Gastrocnemius medialis (tissue), 4 donors: ENCODE data around the gene CAPZB. TPM values are rescaled to one million over a fixed set of nuclear protein-coding genes. Genes with fewer than 3 reads are reported as not detected.

ENCODE experiments used
- ATAC-seq, 2 donors: fragments of 150-250 bp; one replicate each; pipeline ENCODE4 v1.9.1; 2016
- DNase-seq, 2 donors: peaks; one replicate each; pipeline ENCODE4 v3.0.0-alpha.2; 2019
- H3K27ac ChIP-seq, 4 donors: fragments of 200-600 bp; sonication (generic); 1 replicate in 1 of 4; 2 replicates in 3 of 4; pipeline ENCODE4 v1.5.1; 2016 to 2018; ENCODE audit warnings: mild to moderate bottlenecking in 2 of 4, moderate library complexity in 1 of 4
- H3K27me3 ChIP-seq, 3 donors: fragments of 200-600 bp; sonication (generic) in 2 of 3; 1 replicate in 1 of 3; 2 replicates in 2 of 3; pipeline versions ENCODE4 v1.5.1 to v1.6.0; 2016 to 2019; ENCODE audit warnings: mild to moderate bottlenecking in 1 of 3, moderate library complexity in 1 of 3
- H3K36me3 ChIP-seq, 2 donors: fragments of 200-600 bp; sonication (generic) in 1 of 2; one replicate each; pipeline ENCODE4 v1.5.1; 2017 to 2018
- H3K4me1 ChIP-seq, 2 donors: fragments of 200-600 bp; sonication (generic) in 1 of 2; one replicate each; pipeline ENCODE4 v1.5.1; 2016 to 2017; ENCODE audit warnings: mild to moderate bottlenecking in 2 of 2
- H3K4me3 ChIP-seq, 4 donors: fragments of 200-600 bp; sonication (generic) in 3 of 4; 1 replicate in 1 of 4; 2 replicates in 3 of 4; pipeline ENCODE4 v1.5.1; 2016 to 2019; ENCODE audit warnings: mild to moderate bottlenecking in 2 of 4
- H3K9me3 ChIP-seq, 3 donors: fragments of 200-600 bp; sonication (generic) in 2 of 3; 1 replicate in 1 of 3; 2 replicates in 2 of 3; pipeline ENCODE4 v1.5.1; 2016 to 2019
- POLR2A ChIP-seq, 2 donors: fragments of 450-650 bp; IDR thresholded peaks; one replicate each; pipeline ENCODE4 v1.6.1; 2017; ENCODE audit warnings: antibody characterized with exemption in 2 of 2, mild to moderate bottlenecking in 2 of 2, moderate library complexity in 2 of 2
- in situ Hi-C, 4 donors: fragments of 200-750 bp; cut with MboI; loops; one replicate each; pipeline versions ENCODE4 v1.15.0 to v1.8.0; 2017; ENCODE audit warnings: low sequenced_read_pairs in 4 of 4
- intact Hi-C: fragments of 100-400 bp; cut with DNase I; formaldehyde crosslinking; loops from one replicate; pipeline ENCODE4 v1.15.1; 2023; ENCODE audit warnings: low total_unique reads
- total RNA-seq, 4 donors: library from RNA; depleted of rRNA; stranded (reverse); fragments of >200 nt; gene quantifications; one replicate each; pipeline versions ENCODE4 v1.1.0 to v1.2.3, GENCODE V29; 2016
- TF ChIP-seq, protein P1 (sequence below), 5 experiments: fragments of 450-650 bp in 3 of 5; fragments of 200-600 bp in 2 of 5; sonication (generic) in 2 of 5; IDR thresholded peaks in 4 of 5; conservative IDR thresholded peaks in 1 of 5; 1 replicate in 4 of 5; 2 replicates in 1 of 5; pipeline ENCODE4 v1.5.1; 2016 to 2019; ENCODE audit warnings: antibody characterized with exemption in 5 of 5, mild to moderate bottlenecking in 3 of 5, moderate library complexity in 3 of 5

CAPZB gene
- total RNA-seq, 4 donors from 2014 or later = 48.6 to 93.8 (median 74.9) TPM

DNA sequence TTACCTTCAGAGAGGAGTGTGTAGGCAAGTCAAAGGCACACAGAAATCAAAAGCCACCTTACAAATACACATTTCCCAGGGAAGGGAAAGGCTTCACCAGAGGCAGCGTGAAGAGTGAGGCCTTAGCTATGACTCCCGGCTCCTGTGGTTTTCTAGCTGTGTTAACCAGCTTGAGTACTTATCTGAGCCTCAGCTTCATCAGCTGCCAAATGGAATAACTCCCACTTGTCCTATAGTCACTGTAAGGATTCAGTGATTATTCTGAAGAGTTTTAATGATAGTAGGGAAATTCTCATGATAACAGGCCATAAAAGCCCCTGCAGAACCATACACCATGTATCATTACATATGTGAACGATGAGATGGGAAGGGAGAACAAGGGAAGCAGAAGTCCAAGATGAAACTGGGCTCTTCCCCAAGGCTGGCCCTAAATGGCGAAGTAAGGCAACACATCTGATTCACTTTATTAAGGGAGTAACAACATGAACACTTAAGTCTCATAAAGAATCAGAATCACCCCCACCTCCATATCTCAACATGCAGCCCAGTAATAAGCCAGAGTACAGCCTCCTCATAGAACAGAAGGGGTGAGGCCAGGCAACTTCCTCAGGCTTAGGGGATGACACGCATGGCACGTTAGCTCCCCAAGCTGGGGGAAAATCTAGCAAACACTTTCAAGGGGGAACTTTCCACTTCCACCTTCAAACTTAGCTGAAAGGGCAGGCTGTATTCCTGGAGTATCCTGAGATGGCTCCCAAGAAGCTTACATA is 109.5 kb downstream of the CAPZB start:
- ATAC-seq (no peak), DNase-seq (no peak)
- Histone ChIP-seq H3K4me3 (no peak overlapping the region), H3K4me1 (peaks cover 3 to 4% of the 10 kb centered on the region in 2 donors), H3K27me3 (no peaks in the 10 kb centered on the region), H3K36me3 (peaks cover 0 to 31% of the 10 kb centered on the region in 2 donors), H3K9me3 (no peaks in the 10 kb centered on the region), H3K27ac (peak overlapping the region; percentile 19 to 71 (median 44))
- TF ChIP-seq, protein P1, sequence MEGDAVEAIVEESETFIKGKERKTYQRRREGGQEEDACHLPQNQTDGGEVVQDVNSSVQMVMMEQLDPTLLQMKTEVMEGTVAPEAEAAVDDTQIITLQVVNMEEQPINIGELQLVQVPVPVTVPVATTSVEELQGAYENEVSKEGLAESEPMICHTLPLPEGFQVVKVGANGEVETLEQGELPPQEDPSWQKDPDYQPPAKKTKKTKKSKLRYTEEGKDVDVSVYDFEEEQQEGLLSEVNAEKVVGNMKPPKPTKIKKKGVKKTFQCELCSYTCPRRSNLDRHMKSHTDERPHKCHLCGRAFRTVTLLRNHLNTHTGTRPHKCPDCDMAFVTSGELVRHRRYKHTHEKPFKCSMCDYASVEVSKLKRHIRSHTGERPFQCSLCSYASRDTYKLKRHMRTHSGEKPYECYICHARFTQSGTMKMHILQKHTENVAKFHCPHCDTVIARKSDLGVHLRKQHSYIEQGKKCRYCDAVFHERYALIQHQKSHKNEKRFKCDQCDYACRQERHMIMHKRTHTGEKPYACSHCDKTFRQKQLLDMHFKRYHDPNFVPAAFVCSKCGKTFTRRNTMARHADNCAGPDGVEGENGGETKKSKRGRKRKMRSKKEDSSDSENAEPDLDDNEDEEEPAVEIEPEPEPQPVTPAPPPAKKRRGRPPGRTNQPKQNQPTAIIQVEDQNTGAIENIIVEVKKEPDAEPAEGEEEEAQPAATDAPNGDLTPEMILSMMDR (IDR thresholded peaks at IDR 0.05 in 4 of 5, conservative IDR thresholded peaks at IDR 0.05 in 1 of 5) = no peak
- no peak for TF ChIP-seq POLR2A (IDR thresholded peaks at IDR 0.05)
- in situ Hi-C loops (loop anchor here in 1 of 4 donors (25.0 kb wide), 1 partner anchor 111 kb away; the partner anchor contains the start of gene CAPZB), intact Hi-C loops (no loop called here)

DNA sequence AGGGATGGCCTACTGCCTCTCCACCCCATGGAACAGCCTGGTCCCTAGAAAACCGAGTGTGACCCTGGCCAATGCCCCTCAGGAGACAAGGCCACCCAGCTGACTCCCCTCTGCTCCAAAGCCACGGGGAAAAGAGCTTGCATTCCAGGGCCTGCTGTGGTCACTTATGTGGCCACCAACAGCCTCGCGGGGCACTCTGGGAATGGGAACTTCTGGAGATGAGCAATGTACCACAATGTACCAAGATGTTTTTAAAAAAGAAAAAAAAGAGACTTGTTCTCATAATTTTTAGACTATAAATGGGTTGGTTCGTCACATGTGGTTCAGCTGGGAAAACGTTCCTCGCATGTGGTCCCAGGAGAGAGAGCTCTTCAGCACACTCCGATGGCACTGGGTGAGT is 110.4 kb downstream of the CAPZB start:
- H3K4me1 ChIP-seq = peaks cover 3 to 4% of the 10 kb centered on the region in 2 donors
- H3K27me3 ChIP-seq = no peaks in the 10 kb centered on the region
- intact Hi-C loops = no loop called here
- no peaks in the 10 kb centered on the region for H3K9me3 ChIP-seq
- no peak overlapping the region for H3K4me3 ChIP-seq
- ATAC-seq (peak in 1 of 2 donors; percentile 31), DNase-seq (no peak)
- TF ChIP-seq, protein P1 (IDR thresholded peaks at IDR 0.05 in 4 of 5, conservative IDR thresholded peaks at IDR 0.05 in 1 of 5) = no peak
- no peak for TF ChIP-seq POLR2A (IDR thresholded peaks at IDR 0.05)
- peaks cover 0 to 28% of the 10 kb centered on the region in 2 donors for H3K36me3 ChIP-seq
- peak overlapping the region; percentile 56 to 79 (median 61) for H3K27ac ChIP-seq
- in situ Hi-C loops = loop anchor here in 1 of 4 donors (25.0 kb wide), 1 partner anchor 112 kb away; the partner anchor contains the start of gene CAPZB

DNA sequence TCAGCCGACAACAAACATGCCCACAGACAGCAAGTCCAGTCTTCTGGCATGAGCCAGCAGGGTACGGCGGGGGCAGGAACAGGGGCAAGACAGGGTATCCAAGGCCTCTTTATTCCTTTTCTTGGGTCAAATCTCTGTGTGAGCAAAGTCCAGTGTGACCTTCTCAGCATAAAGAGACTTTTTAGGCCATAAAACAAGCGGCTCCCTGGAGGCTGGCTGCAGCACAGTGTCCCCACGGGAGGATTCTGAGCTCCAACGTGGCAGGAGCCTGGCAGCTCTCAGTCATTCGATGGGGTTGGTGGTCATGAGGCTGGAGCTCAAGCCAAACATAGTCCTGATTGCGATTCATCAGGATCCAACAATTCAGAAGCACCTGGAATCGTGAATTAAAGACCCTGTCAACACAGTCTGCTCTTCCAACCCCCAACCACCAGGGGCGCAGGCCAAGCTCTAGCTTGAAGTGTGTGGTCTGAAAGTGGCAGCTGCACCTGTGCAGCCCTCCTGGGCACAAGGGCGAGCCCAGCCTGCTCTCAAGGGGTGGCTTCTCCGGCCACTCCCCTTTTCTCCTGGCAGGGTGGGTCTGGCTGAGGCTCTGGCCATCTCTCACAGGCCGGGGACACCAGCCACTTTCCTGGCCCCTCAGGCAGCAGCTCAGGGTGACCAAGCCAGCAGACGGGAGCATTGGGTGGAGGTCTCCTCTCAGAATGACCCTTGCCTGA is 111.1 kb downstream of the CAPZB start:
- H3K27ac ChIP-seq = peak overlapping the region; percentile 56 to 79 (median 61)
- no peaks in the 10 kb centered on the region for H3K9me3 ChIP-seq
- no peak for ATAC-seq
- intact Hi-C loops = no loop called here
- peaks cover 3 to 4% of the 10 kb centered on the region in 2 donors for H3K4me1 ChIP-seq
- no peak for TF ChIP-seq POLR2A (IDR thresholded peaks at IDR 0.05)
- TF ChIP-seq, protein P1 (IDR thresholded peaks at IDR 0.05 in 4 of 5, conservative IDR thresholded peaks at IDR 0.05 in 1 of 5) = peak in 1 of 5 experiments; percentile 29
- in situ Hi-C loops = no loop called here
- H3K36me3 ChIP-seq = peaks cover 0 to 25% of the 10 kb centered on the region in 2 donors
- DNase-seq = no peak
- no peak overlapping the region for H3K4me3 ChIP-seq
- no peaks in the 10 kb centered on the region for H3K27me3 ChIP-seq

DNA sequence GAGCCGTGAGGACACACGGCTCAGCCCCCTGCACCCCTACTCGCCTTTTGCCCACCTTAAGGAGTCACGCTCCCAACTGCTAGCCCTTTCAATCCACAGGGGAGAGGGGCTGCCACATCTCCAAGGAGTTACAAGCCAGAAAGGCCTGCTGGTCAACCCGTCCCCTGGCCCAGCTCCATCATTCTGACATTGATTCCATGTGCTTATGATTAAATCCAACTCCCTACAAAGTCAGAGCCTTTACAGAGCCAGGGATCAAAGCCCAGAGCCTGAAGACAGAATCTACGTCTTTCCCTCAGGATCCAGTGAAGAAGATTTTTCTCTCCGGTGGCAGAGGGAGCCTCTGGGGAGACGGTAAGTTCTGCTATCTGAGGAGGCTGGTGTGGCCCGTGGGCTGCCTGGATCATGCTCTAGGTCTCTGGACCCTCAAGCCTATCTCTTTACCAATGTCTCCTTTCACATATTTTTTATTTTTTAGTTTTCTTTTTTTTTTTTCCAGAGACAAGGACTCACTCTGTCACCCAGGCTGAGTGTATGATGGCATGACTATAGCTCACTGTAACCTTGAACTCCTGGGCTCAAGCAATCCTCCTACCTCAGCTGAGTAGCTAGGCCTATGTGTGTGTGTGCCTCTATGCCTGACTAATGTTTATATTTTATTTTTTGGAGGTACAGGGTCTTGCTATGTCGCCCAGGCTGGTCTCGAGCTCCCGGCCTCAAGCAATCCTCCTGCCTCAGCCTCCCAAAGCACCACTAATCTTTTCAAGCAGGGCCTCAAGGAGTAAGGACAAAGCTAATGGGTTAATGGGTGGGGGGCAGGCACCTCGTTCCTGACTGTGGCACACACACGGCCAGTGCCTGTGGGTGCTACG is 111.9 kb downstream of the CAPZB start:
- peak overlapping the region; percentile 21 to 79 (median 42) for H3K27ac ChIP-seq
- no peak overlapping the region for H3K4me3 ChIP-seq
- ATAC-seq (no peak), DNase-seq (no peak)
- TF ChIP-seq, protein P1 (IDR thresholded peaks at IDR 0.05 in 4 of 5, conservative IDR thresholded peaks at IDR 0.05 in 1 of 5) = no peak
- TF ChIP-seq POLR2A (IDR thresholded peaks at IDR 0.05) = no peak
- H3K4me1 ChIP-seq = peaks cover 3% of the 10 kb centered on the region in 2 donors
- no peaks in the 10 kb centered on the region for H3K9me3 ChIP-seq
- H3K36me3 ChIP-seq = peaks cover 0 to 23% of the 10 kb centered on the region in 2 donors
- in situ Hi-C loops = no loop called here
- intact Hi-C loops = no loop called here
- H3K27me3 ChIP-seq = no peaks in the 10 kb centered on the region
